ENCODE data around the gene TNPO2.

GRCh38 chr19:12657966-12658365, 65.8 kb downstream of the TNPO2 start:
- TF ChIP-seq, protein P1, sequence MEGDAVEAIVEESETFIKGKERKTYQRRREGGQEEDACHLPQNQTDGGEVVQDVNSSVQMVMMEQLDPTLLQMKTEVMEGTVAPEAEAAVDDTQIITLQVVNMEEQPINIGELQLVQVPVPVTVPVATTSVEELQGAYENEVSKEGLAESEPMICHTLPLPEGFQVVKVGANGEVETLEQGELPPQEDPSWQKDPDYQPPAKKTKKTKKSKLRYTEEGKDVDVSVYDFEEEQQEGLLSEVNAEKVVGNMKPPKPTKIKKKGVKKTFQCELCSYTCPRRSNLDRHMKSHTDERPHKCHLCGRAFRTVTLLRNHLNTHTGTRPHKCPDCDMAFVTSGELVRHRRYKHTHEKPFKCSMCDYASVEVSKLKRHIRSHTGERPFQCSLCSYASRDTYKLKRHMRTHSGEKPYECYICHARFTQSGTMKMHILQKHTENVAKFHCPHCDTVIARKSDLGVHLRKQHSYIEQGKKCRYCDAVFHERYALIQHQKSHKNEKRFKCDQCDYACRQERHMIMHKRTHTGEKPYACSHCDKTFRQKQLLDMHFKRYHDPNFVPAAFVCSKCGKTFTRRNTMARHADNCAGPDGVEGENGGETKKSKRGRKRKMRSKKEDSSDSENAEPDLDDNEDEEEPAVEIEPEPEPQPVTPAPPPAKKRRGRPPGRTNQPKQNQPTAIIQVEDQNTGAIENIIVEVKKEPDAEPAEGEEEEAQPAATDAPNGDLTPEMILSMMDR (IDR thresholded peaks at IDR 0.05; ENCODE audit: poor library complexity) = no peak
- TF ChIP-seq EZH2 (IDR thresholded peaks at IDR 0.05; ENCODE audit: borderline replicate concordance) = no peak

Data from hepatocyte (in vitro differentiated cells).